ENCODE results near the gene KCNK1.

GRCh38 chr1:233681285-233681684, 67.4 kb downstream of the KCNK1 start:
- TF ChIP-seq POLR2A (IDR thresholded peaks at IDR 0.05; ENCODE audit: low read length): no peak
- no peak for TF ChIP-seq GATA1 (IDR thresholded peaks at IDR 0.05; ENCODE audit: low read depth, low read length)
